Right lobe of liver (tissue), 4 donors: ENCODE results near the gene CYB5R2.

Experiments used
- CTCF ChIP-seq, 4 donors: fragments of 200-600 bp in 3 of 4; fragments of 450-650 bp in 1 of 4; IDR thresholded peaks; one replicate each; pipeline versions ENCODE4 v1.5.1 to v1.8.0; 2016 to 2022; ENCODE audit warnings: antibody characterized with exemption in 4 of 4, mild to moderate bottlenecking in 2 of 4
- POLR2A ChIP-seq: fragments of 450-650 bp; IDR thresholded peaks from one replicate; pipeline ENCODE4 v1.6.1; 2017; ENCODE audit warnings: antibody characterized with exemption, mild to moderate bottlenecking
- donor health status: DM: no; HTN: no; CAD: no.
- donor health status: DM: no; HTN: no; CAD: no.
- donor health status: DM: no; HTN: yes; CAD: no.

GRCh38 chr11:7675631-7676030, 2.3 kb upstream of the CYB5R2 start:
- TF ChIP-seq CTCF (IDR thresholded peaks at IDR 0.05) (no peak), POLR2A (no peak)
